Measurements from ENCODE around the gene ATP11A. TPM values are rescaled to one million over a fixed set of nuclear protein-coding genes. Genes with fewer than 3 reads are reported as not detected.

Gene ATP11A
- total and polyA plus RNA-seq, 2 experiments from 2014 or later = 12.3 to 52.6 TPM

DNA sequence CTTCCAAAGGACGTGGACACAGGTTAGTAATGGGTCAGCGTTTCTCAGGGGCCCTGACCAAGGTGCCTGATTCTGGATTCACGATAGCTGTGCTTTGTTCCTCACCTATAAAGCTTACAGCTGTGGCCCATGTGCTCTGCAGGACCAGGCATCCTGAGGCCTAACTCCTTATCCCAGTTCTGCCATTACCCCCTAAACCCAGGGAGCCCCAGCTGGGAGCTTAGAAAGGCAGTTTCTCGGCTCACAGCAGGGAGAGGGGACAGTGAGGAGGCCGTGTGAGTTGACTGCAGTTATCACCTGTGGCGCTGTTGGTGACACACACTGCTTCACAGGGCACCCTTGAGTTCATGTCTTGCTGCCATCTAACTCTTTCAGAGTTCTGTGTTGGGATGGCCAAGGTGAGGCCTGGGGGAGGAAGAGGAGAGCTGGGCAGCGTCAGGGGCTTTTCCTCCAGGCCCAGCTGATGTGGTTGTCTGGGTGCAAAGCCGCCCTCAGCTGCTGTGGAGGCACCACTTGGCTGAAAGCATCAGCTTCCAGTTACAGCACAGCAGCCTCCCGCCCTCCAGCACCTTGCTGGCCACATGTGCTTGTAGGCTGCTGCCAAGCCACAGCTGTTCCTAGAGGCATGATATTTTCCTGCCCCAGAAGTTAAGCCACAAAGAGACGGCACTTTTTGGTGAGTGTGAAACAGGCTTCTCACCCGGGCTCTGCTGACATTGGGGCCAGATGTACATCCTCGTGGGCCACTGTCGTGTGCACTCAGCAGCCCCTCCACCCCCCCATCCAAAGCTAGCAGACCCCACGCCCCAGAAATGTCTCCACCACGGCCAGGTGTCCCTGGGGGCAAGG is 179.6 kb downstream of the ATP11A start:
- no peaks in the 10 kb centered on the region for H3K79me2 ChIP-seq (replicated peaks; ENCODE audit: insufficient read depth)
- Mint-ChIP-seq H3K27me3 (ENCODE audit: insufficient read depth, low read depth, poor library complexity) (peaks cover 16% of the 10 kb centered on the region), H3K4me3 (no peak overlapping the region), H3K4me1 (peaks cover 7% of the 10 kb centered on the region), H3K9me3 (peaks cover 11% of the 10 kb centered on the region; the same call in 2 of the 3 replicates), H3K36me3 (ENCODE audit: low read depth) (peaks cover 66% of the 10 kb centered on the region), H3K27ac (no peak overlapping the region)
- no peak overlapping the region for H3K4me2 ChIP-seq
- H3K36me3 ChIP-seq (ENCODE audit: insufficient read depth) = no peaks in the 10 kb centered on the region
- ATAC-seq (no peak), DNase-seq (ENCODE audit: low spot score) (no peak)
- no peaks in the 10 kb centered on the region for H3K4me1 ChIP-seq (ENCODE audit: insufficient read depth)
- H3K27me3 ChIP-seq (ENCODE audit: insufficient read depth) = no peaks in the 10 kb centered on the region
- no peak overlapping the region for H2AFZ ChIP-seq
- no peaks in the 10 kb centered on the region for H4K20me1 ChIP-seq (replicated peaks; ENCODE audit: insufficient read depth)
- no peaks in the 10 kb centered on the region for H3F3A ChIP-seq (replicated peaks; ENCODE audit: low read depth)
- no peaks in the 10 kb centered on the region for H3K9me2 ChIP-seq (ENCODE audit: insufficient read depth)
- H3K27ac ChIP-seq (ENCODE audit: low read depth) = no peak overlapping the region
- no peak overlapping the region for H3K4me3 ChIP-seq
- TF ChIP-seq, protein P1, sequence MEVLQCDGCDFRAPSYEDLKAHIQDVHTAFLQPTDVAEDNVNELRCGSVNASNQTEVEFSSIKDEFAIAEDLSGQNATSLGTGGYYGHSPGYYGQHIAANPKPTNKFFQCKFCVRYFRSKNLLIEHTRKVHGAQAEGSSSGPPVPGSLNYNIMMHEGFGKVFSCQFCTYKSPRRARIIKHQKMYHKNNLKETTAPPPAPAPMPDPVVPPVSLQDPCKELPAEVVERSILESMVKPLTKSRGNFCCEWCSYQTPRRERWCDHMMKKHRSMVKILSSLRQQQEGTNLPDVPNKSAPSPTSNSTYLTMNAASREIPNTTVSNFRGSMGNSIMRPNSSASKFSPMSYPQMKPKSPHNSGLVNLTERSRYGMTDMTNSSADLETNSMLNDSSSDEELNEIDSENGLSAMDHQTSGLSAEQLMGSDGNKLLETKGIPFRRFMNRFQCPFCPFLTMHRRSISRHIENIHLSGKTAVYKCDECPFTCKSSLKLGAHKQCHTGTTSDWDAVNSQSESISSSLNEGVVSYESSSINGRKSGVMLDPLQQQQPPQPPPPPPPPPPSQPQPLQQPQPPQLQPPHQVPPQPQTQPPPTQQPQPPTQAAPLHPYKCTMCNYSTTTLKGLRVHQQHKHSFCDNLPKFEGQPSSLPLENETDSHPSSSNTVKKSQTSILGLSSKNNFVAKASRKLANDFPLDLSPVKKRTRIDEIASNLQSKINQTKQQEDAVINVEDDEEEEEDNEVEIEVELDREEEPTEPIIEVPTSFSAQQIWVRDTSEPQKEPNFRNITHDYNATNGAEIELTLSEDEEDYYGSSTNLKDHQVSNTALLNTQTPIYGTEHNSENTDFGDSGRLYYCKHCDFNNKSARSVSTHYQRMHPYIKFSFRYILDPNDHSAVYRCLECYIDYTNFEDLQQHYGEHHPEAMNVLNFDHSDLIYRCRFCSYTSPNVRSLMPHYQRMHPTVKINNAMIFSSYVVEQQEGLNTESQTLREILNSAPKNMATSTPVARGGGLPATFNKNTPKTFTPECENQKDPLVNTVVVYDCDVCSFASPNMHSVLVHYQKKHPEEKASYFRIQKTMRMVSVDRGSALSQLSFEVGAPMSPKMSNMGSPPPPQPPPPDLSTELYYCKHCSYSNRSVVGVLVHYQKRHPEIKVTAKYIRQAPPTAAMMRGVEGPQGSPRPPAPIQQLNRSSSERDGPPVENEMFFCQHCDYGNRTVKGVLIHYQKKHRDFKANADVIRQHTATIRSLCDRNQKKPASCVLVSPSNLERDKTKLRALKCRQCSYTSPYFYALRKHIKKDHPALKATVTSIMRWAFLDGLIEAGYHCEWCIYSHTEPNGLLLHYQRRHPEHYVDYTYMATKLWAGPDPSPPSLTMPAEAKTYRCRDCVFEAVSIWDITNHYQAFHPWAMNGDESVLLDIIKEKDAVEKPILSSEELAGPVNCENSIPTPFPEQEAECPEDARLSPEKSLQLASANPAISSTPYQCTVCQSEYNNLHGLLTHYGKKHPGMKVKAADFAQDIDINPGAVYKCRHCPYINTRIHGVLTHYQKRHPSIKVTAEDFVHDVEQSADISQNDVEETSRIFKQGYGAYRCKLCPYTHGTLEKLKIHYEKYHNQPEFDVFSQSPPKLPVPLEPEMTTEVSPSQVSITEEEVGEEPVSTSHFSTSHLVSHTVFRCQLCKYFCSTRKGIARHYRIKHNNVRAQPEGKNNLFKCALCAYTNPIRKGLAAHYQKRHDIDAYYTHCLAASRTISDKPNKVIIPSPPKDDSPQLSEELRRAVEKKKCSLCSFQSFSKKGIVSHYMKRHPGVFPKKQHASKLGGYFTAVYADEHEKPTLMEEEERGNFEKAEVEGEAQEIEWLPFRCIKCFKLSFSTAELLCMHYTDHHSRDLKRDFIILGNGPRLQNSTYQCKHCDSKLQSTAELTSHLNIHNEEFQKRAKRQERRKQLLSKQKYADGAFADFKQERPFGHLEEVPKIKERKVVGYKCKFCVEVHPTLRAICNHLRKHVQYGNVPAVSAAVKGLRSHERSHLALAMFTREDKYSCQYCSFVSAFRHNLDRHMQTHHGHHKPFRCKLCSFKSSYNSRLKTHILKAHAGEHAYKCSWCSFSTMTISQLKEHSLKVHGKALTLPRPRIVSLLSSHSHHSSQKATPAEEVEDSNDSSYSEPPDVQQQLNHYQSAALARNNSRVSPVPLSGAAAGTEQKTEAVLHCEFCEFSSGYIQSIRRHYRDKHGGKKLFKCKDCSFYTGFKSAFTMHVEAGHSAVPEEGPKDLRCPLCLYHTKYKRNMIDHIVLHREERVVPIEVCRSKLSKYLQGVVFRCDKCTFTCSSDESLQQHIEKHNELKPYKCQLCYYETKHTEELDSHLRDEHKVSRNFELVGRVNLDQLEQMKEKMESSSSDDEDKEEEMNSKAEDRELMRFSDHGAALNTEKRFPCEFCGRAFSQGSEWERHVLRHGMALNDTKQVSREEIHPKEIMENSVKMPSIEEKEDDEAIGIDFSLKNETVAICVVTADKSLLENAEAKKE (CRISPR knock-in tag; IDR thresholded peaks at IDR 0.05) = no peak
- TF ChIP-seq POLR2AphosphoS5 (IDR thresholded peaks at IDR 0.05; ENCODE audit: low read depth) (no peak), EZH2 (IDR thresholded peaks at IDR 0.05; ENCODE audit: low read depth, unreplicated experiment) (no peak), NANOG (IDR thresholded peaks at IDR 0.05; ENCODE audit: borderline replicate concordance) (no peak), STAT1 (IDR thresholded peaks at IDR 0.05; ENCODE audit: unreplicated experiment) (no peak), JUNB (IDR thresholded peaks at IDR 0.05; ENCODE audit: unreplicated experiment) (no peak), ZNF331 (CRISPR knock-in tag; IDR thresholded peaks at IDR 0.05; ENCODE audit: low read depth) (no peak), EZH2phosphoT487 (IDR thresholded peaks at IDR 0.05; ENCODE audit: unreplicated experiment) (no peak), CREB1 (CRISPR knock-in tag; IDR thresholded peaks at IDR 0.05; ENCODE audit: low read depth) (no peak), ZNF114 (CRISPR knock-in tag; IDR thresholded peaks at IDR 0.05) (no peak)
- TF ChIP-seq, protein P2, sequence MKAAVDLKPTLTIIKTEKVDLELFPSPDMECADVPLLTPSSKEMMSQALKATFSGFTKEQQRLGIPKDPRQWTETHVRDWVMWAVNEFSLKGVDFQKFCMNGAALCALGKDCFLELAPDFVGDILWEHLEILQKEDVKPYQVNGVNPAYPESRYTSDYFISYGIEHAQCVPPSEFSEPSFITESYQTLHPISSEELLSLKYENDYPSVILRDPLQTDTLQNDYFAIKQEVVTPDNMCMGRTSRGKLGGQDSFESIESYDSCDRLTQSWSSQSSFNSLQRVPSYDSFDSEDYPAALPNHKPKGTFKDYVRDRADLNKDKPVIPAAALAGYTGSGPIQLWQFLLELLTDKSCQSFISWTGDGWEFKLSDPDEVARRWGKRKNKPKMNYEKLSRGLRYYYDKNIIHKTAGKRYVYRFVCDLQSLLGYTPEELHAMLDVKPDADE (IDR thresholded peaks at IDR 0.05) = no peak
- TF ChIP-seq, protein P3, sequence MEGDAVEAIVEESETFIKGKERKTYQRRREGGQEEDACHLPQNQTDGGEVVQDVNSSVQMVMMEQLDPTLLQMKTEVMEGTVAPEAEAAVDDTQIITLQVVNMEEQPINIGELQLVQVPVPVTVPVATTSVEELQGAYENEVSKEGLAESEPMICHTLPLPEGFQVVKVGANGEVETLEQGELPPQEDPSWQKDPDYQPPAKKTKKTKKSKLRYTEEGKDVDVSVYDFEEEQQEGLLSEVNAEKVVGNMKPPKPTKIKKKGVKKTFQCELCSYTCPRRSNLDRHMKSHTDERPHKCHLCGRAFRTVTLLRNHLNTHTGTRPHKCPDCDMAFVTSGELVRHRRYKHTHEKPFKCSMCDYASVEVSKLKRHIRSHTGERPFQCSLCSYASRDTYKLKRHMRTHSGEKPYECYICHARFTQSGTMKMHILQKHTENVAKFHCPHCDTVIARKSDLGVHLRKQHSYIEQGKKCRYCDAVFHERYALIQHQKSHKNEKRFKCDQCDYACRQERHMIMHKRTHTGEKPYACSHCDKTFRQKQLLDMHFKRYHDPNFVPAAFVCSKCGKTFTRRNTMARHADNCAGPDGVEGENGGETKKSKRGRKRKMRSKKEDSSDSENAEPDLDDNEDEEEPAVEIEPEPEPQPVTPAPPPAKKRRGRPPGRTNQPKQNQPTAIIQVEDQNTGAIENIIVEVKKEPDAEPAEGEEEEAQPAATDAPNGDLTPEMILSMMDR (conservative IDR thresholded peaks at IDR 0.05; ENCODE audit: low read depth in 2 of 2) = no peak
- TF ChIP-seq, protein P4, sequence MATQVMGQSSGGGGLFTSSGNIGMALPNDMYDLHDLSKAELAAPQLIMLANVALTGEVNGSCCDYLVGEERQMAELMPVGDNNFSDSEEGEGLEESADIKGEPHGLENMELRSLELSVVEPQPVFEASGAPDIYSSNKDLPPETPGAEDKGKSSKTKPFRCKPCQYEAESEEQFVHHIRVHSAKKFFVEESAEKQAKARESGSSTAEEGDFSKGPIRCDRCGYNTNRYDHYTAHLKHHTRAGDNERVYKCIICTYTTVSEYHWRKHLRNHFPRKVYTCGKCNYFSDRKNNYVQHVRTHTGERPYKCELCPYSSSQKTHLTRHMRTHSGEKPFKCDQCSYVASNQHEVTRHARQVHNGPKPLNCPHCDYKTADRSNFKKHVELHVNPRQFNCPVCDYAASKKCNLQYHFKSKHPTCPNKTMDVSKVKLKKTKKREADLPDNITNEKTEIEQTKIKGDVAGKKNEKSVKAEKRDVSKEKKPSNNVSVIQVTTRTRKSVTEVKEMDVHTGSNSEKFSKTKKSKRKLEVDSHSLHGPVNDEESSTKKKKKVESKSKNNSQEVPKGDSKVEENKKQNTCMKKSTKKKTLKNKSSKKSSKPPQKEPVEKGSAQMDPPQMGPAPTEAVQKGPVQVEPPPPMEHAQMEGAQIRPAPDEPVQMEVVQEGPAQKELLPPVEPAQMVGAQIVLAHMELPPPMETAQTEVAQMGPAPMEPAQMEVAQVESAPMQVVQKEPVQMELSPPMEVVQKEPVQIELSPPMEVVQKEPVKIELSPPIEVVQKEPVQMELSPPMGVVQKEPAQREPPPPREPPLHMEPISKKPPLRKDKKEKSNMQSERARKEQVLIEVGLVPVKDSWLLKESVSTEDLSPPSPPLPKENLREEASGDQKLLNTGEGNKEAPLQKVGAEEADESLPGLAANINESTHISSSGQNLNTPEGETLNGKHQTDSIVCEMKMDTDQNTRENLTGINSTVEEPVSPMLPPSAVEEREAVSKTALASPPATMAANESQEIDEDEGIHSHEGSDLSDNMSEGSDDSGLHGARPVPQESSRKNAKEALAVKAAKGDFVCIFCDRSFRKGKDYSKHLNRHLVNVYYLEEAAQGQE (IDR thresholded peaks at IDR 0.05; ENCODE audit: unreplicated experiment) = no peak

Data from GM23338 (cell line).